Activated CD8-positive, alpha-beta memory T cell treated with anti-CD3 and anti-CD28 coated beads for 4 hours (primary cell): ENCODE measurements around the gene ANO3.
"Not testable (repeated sequence)": the region's sequence is repeated elsewhere in the genome, so short reads cannot be mapped to it uniquely, and the experiment has no call there.

Experiments used
- DNase-seq, 2 donors: peaks; one replicate each; pipeline ENCODE4 v3.0.0-alpha.2; 2020; ENCODE audit warnings: low read depth in 2 of 2

ANO3 gene

GRCh38 chr11:26623076-26623659 lies 291.2 kb downstream of the ANO3 start:
- DNase-seq = no peak

- DNase-seq = no peak
These were observed 294.4 kb downstream of the ANO3 start for GRCh38 chr11:26626346-26626745.

DNA sequence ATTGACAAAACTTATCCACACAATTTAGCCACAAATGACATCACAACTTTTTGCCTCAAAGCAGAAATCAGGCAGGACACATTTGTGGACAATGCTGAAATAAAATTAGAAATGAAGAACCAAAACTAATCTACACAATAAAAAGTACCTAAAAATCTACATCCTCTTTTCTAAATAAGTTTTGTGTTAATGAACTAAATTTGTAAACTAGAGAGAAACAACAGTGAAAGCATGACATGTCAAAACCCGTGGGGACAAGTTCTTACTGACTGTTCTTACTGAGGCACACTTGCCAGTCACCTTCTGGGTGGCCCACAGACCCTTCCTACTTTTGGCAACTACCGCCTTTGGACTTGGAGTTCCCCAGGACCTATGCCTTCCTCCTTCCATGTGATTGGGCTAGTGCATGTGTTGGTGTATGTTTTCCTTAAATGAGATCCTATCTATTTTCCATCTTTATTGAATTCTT lies 300.8 kb downstream of the ANO3 start:
- DNase-seq = no peak

- not testable (repeated sequence) for DNase-seq
These were observed 311.4 kb downstream of the ANO3 start for GRCh38 chr11:26643314-26643713.

GRCh38 chr11:26649884-26650283 lies 318.0 kb downstream of the ANO3 start:
- DNase-seq = no peak

- DNase-seq = no peak
These were observed 320.0 kb downstream of the ANO3 start for GRCh38 chr11:26651916-26652315.

- DNase-seq = no peak
These were observed 323.4 kb downstream of the ANO3 start for GRCh38 chr11:26655287-26655686.

- no peak for DNase-seq
These were observed 331.0 kb downstream of the ANO3 start for GRCh38 chr11:26662916-26663315.

- no peak for DNase-seq
These were observed 333.1 kb downstream of the ANO3 start for GRCh38 chr11:26665036-26665435.

GRCh38 chr11:26665946-26666345 lies 334.0 kb downstream of the ANO3 start:
- DNase-seq = no peak

- DNase-seq = no peak
These were observed 343.5 kb downstream of the ANO3 start for GRCh38 chr11:26675233-26675928.

DNA sequence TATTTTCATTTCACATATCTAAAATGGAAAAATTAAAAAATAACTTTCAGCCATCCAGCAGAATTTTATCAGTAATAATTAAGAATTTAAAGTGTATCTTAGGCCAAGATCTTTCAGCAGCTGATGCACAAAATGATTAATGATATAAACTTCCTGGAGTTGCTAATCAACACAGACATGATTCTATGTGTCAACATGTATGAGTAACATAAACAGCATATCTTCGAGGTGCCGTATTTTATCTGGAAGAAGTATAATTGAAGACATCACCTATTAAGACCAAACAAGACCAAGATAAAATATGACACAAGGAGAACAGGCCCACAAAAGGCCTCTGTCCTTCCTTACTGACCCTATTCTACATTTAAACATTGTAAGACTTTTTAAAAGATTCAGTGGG lies 344.7 kb downstream of the ANO3 start:
- DNase-seq = no peak

DNA sequence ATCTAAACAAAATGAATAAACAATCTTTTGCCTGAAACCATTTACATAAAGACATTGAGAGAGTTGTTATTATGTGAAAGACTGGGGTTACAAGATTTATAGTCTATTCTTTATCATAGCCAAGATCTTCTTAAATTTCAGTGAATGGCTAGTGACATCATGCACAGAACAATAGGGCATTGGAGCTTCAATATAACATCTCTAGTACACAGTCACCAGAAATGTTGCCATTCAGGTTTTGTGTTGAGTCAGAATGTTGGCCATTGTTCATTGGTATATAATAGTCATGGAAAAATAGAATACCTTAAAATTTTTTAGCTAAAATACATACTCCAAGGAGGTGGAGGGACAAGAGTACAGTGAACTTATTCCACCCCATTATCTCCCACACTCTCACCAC lies 345.6 kb downstream of the ANO3 start:
- no peak for DNase-seq

DNA sequence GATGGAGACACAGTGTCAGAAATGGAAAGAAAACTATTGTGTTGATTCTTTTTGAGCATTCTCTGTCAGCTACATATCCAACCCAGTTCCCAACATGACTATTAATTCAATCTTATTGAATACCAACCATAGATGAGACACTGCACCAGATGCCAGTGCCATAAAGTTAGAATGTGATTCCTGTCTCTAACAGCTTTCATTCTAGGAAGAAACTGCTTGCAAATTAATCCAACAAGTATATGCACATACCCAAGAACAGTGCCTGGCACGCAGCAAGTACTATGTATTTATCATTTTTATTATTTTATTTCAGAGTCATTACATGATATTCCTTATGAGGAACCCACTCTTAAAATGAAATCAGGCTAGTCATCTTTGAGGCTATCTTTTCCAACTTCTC lies 355.4 kb downstream of the ANO3 start:
- DNase-seq = no peak

DNA sequence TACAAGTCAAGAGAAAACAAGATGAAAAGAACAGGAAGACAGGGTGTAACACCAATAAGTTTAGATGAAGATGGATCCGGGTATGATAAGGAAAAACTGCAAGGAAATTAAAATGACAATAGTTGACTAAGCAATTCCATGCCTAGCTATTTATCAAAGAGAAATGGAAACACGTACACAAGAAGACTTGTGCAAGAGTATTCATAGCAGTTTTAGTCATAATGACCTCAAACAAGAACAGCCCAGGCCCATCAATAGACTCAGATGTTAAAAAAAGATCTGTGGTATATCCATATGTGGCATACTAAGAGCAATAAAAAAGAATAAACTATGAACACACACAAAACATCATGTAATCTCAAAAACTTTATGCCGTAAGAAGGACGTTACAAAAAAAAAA lies 356.8 kb downstream of the ANO3 start:
- DNase-seq = no peak

DNA sequence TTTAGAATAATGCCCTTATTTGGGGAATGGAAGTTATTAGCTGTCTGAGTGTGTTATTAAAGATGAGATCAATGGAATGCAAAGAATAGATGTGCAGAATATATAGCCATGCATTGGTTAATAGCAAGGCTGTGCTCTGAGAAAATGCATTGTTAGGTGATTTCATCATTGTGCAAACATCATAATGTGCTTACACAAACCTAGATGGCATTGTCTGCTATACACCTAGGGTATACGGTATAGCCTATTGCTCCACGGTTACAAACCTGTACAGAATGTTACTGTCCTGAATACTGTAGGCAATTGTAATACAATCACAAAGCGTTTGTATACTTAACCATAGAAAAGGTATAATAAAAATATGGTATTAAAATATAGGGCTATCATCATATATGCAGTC lies 364.4 kb downstream of the ANO3 start:
- DNase-seq = no peak

- DNase-seq = no peak
These were observed 366.3 kb downstream of the ANO3 start for GRCh38 chr11:26698224-26698623.

- DNase-seq = no peak
These were observed 368.8 kb downstream of the ANO3 start for GRCh38 chr11:26700574-26701235.

- no peak for DNase-seq
These were observed 370.5 kb downstream of the ANO3 start for GRCh38 chr11:26702406-26702805.

- DNase-seq = no peak
These were observed 371.7 kb downstream of the ANO3 start for GRCh38 chr11:26703411-26704191.

GRCh38 chr11:26704249-26704648 lies 372.3 kb downstream of the ANO3 start:
- DNase-seq = no peak

GRCh38 chr11:26706181-26706580 lies 374.3 kb downstream of the ANO3 start:
- no peak for DNase-seq
